C1 segment of cervical spinal cord (tissue), 14 donors: Measurements from ENCODE around the gene PPP1R14C.

ENCODE experiments used
- DNase-seq, 14 donors: peaks; one replicate each; lab custom pipeline; 2025; lab: John Stamatoyannopoulos, UW

Gene PPP1R14C

DNA sequence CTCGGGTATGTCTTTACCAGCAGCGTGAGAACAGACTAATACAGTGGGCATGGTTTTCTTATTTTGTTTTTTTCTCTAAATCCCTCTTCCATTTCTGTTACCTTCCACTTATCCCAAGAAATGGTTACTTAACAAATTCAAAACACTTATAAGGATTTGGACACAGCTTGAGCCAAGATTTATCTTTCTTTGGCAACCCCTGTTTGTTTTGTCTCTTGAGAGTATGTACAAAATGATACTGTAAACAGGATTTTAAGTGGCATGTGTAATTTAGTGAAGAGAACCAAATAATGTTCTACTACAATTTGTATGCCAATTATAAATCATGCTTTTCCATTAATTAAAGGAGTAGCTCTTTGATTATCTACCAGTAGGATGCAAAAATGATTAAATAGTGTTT is 51.4 kb downstream of the PPP1R14C start:
- no peak for DNase-seq

DNA sequence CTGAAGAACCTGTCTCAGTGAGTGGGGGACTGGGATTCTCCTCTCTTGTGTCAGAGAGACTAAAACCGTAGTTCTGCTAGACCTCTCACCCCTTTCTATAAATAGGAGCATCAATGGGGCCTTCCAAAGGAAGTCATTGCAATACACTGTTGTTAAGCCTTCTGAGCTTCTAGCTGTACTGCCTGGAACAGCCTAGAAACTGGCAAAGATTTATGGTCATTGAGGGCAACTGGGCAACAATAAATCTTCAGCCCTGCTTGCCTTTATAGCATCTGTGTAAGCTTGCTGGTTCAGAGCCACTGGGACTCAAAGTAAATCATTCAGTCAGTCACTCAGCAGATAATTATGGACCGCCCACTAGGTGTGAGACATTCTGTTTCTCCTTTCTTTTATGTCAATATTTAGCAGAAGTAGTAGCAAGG is 53.2 kb downstream of the PPP1R14C start:
- DNase-seq = no peak

DNA sequence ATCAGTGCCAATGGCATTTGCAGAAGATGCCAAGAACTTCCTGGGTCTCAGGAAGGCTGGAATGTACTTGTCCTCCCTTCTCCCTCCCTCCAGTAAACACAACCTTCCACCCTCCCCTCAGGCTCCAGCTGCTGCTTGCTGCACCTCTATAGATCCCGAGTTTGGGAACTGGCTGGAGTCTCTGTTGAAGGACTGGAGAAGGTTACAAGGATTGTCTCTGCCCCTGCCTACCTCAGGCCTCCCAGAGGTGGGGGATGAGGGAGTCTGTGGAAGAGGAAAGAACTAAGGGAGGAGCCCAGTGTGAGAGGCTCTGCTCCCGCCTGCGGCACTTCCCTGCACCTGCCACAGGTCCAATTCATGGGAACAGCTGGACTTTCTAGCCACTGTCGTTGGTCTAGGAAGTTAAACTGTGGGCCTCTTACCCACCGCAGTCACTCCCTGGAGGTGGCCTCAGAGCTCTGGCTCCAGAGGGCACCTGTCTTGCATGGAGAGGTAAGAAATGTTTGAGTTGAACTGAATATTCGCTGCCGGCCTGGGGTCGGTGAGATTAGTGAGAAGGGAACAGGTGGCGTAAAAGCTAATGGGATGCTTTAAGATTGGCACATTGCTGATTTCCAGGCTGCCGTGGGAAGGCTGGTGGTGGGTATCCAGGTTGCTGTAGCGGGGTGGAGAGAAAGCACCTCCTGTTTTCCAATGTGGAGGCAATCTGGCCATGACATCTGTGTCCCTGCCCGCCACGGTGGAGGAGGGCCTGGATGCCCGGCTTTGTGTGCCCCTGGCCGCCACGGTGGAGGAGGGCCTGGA is 54.3 kb downstream of the PPP1R14C start:
- peak in 1 of 14 donors; percentile 16 for DNase-seq

DNA sequence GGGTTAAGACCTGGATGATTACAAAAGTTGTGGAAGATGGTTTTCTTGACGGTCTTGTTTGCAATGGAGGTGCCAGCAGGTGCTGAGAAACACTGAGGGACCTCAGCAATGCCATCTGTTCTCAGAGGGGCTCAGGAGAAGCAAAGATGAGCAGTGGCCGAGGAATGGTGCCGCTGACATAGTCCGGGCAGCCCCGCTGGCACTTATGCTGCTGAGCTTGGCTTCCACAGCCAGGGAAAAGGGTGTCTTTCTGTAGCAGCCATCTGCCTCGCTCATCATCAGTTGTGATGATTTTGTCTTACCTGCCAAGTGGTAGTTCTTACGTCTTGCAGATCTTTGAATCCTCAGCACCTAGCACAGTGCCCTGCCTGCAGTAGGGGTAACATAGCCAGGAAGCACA is 55.7 kb downstream of the PPP1R14C start:
- DNase-seq = peak in 2 of 14 donors; percentile 16 to 88

DNA sequence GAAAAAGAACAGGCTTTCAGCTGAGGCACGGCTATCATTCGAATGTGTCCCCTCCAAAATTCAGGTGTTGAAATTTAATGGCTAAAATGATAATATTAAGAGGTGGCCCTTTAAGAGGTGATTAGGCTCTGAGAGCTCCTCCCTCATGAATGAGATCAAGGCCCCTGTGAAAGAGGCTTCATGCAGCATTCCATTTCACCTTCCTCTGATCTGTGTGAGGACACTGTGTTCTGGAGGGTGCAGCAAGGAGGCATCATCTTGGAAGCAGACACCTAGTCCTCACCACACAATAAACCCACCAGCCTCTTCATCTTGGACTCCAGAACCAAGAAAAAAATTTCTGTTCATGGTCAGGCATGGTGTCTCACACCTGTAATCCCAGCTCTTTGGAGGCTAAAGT is 56.4 kb downstream of the PPP1R14C start:
- DNase-seq = no peak

DNA sequence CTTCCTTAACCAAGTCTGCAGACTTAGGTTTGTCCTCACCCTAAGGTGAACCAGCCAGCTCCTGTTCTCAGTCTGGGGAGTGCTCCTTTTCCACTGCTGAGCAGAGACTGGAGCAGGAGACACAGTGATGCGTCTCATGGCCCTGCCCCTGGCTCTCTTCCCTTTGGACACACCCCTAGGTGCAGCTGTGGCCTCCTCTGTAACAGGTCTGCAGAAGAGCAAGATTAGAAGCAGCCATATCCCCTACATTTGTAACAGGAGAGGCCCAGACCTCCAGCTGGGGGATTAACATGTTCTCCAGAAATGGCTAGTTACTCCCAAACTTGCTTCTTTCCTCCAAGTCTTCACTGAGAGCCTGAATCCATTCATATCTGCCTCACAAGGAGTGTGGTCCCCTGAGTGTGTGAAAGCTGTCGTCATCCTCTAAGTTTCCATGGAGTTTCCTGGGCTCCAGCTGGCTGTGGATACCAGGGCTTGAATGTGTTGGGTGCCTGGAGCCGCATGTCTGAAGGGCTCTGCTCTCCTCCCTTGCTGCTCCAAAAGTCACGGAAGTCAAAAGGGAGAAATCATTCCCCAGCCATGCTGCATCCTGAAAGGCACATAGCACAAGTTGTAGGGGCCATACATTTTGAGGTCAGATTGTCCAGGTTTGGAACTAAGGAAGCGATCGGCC is 57.7 kb downstream of the PPP1R14C start:
- DNase-seq = peak in 1 of 14 donors; percentile 6

DNA sequence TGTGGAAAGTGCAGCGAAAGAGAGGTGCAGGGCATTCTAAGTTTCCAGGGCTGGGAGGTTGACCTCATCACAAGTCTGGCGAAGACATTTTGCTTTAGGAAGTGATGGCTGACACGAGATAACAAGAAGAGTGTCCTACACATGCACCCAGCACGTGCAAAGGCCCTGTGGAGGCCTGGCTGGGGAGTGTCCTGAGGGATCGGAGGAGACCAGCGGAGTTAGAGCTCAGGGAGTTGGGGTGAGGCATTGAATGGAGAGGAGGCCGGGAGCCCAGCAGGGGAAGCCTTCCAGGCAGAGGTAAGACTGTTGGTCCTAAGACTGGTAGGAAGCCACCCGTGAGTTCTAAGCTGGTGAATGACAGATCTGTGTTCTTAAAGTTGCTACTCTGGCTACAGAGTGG is 58.4 kb downstream of the PPP1R14C start:
- DNase-seq = no peak

DNA sequence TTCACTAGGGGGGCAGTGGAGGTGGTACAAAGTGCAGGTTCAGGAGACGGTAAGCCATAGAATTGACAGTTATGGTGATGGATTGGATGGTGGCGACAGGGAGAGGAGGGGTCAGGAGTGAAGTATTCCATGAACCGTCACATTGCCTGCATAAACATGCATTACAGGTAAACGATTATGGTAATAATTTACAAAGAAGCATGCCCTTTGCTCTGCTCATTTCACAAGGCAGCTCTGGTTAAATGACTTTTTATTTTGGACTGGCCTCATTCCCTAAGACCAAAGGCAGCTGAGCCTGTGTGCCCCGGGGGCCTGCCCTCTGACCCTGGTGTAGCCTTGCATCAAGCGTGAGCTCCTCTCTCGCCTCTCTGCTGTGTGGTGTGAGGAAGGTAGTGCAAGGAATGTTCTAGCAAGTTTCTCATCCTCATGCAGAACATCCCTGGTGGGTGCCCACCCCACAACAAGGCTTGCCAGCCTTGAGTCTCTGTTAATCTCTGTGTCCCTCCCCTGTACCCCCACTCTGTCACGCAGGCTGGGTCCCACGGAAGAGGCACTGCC is 59.0 kb downstream of the PPP1R14C start:
- DNase-seq = no peak

DNA sequence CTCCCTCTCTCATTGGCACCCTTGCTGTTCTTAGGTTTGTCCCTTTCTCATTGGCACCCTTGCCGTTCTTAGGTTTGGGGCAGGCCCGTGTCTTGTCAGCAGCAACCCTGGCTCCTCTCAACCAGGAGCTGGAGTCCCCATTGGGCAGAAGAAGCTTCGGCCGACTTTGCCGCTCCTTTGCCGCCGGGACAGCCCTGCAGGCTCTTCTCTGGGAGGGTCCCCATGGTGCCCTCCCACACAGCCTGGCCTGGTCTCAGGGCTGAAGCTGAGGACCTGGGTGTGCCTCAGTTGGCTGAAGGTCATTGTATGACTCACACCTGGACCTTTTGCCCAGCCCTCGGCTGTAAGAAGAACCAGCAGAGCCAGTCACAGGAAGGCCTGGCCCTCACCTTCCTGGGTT is 59.6 kb downstream of the PPP1R14C start:
- DNase-seq = no peak

DNA sequence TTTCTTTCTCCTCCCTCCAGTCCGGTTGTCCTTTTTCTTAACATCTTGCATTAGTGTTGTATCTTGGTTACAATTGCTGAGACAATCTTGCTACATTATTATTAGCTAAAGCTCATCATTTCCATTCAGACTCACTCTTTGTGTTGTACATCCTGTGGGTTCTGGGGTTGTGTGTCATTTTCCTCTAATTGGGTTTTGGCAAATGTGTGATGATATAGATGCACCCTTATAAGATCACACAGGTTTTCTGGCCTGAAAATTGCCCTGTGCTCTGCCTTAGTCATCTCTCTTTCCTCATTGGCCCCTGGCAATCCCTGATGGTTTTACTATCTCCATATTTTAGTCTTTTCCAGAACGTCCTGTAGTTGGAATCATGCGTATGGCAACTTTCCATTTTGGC is 60.1 kb downstream of the PPP1R14C start:
- DNase-seq = no peak

DNA sequence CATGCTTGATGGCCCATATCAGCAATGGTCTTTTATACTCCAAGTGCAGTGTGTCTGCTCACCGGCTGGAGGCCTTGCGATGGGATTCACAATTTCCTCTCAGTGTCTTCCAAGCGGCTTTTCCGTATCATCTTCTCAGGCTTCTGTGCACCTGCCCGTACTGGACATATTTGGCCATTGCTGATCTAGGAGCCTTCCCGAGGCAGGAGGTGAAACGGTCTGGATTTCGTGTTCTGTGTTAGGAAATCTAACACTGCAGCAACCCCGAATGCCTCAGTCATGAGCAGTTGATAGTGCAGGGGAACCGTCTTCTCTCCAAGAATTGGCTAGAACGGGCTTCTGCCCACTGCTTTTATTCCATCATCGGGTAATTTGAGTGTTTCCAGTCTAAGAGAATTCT is 60.5 kb downstream of the PPP1R14C start:
- DNase-seq = no peak

DNA sequence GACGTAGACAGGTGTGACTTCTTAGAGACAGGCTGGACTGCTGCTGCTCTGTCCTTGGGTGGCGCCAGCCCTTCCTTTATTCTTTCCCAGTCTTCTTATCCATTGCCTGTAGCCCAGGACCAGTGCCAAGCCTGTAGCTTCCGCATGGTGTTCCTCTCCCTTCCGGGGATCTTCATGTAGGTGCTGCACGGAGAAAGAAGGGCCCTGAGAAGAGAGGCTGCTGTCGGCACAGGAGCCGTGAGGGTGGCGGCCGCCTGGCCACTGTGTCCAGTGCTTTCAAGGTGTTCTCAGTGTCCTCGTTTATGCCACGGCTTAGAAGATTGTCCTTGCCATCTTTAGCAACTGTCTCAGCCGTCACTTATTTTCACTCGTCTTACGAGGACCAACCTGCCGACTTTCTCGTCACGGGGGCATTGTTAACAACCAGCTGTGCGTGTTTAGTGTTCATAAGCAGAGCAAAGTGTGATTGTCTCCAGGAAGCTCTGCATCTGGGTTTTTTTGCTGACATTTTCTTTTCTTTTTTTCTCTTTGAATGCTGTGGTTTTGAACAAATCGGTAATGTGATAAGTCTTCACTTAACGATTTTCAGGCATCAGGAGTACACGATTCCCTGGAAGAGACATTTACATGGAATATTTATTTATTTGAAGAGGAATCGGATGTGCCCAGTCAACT is 61.2 kb downstream of the PPP1R14C start:
- no peak for DNase-seq

DNA sequence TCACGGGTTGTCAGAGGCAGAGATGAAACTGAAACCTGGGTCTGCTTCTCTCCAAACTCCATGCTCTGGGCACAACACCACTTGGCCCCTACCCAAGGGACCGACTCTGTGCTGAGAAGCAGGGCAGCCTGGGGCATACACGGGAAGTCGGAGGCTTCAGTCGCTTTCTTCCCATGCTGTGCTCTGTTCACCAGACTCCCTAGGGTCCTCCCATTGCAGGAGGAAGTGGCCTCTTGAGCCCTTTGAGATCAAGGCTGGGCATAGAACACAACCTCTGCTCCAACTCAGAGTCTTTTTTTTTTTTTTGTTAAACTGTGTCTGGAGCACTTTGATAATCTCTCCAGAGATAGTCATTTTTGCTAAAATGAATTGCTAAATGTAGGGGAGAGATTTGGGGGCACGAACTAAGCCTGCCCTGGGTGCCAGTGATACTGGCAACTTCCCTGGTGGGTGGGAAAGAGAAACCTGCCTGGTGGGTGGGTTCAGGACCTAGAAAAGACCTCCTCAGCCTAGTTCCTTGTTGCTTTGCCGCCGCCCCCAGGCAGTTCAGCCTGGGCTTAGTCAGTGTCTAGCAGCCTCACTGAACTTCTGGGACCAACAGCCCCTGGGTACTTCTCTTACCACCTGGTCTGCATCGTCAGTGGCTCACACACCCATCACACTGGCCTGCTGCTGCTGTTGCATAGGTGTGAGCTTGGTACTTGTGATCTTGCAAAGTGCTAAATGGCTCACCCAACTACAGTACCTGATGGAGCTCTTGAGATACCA is 62.0 kb downstream of the PPP1R14C start:
- peak in 2 of 14 donors; percentile 2 to 7 for DNase-seq

DNA sequence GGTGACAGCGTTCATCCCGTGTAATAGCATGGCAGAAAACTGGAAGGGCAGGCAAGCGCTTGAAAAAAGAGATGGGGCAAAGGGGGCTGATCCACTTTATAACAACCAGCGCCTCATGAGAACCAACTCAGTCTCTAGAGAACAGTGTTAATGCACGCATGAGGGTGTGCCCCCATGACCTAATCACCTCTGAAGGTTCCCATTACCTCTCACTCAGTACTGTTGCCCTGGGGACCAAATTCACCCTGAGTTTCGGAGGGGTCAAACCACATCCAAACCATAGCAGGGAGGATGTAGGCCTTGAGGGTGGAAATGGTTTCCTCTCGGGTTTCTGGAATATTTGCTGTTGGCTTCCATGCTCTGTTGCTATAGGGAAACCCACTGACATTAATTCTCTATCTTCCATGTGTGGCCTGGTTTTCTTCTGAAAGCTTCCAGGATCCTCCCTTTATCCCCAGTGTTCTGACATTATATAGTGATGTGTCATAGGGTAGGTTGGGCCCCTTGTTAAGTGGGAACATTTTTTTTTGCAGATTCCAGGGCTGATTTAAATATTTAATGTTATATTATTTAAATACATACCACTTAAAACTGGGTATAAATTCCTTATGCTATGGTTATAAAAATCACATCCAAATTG is 65.2 kb downstream of the PPP1R14C start:
- DNase-seq = no peak

DNA sequence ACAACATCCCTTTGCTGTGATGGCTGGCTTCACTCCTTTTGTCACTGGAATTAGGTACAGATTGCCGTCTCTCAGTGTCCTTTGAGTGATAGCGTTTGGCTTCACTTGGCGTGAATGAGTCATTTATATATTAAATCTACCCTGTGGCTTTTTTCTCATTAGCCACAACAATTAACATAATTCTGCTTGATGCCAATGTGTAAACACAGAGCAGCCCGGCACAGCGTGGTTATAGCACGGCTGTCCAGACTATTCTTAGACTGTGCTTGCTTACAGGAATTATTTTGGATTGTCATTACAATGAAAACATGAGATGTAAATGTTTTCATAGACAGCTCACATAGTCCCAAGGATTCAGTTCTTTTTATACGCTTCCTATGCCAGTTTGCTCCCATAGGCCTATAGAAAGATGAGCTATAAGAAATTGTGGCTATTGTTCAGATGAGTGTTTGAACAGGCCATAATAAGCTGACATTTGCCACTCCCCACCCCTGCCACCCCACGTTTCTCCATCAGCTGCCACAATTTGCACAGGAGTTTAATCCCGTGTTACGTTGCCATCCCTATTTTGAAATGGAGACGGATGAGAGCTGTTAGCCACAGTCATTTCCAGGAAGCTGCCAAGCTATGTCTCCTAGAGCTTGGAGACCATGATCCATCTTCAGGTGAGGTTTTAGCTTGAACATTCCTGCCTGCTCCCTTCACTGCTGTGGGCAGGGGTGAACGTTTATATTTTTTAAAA is 65.9 kb downstream of the PPP1R14C start:
- DNase-seq = peak in 1 of 14 donors; percentile 73

DNA sequence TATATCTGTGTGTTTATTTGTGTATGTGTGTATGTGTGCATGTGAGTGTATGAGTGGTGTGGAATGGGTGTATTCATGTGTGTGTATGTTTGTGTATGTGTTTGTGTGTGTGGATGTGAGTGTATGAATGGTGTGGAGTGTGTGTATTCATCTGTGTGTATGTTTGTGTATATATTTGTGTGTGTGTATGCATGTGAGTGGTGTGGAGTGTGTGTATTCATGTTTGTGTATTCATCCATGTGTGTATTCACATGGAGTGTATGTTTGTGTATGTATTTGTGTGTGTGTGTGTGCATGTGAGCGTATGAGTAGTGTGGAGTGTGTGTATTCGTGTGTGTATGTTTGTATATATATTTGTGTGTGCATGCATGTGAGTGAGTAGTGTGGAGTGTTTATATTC is 66.6 kb downstream of the PPP1R14C start:
- no peak for DNase-seq

DNA sequence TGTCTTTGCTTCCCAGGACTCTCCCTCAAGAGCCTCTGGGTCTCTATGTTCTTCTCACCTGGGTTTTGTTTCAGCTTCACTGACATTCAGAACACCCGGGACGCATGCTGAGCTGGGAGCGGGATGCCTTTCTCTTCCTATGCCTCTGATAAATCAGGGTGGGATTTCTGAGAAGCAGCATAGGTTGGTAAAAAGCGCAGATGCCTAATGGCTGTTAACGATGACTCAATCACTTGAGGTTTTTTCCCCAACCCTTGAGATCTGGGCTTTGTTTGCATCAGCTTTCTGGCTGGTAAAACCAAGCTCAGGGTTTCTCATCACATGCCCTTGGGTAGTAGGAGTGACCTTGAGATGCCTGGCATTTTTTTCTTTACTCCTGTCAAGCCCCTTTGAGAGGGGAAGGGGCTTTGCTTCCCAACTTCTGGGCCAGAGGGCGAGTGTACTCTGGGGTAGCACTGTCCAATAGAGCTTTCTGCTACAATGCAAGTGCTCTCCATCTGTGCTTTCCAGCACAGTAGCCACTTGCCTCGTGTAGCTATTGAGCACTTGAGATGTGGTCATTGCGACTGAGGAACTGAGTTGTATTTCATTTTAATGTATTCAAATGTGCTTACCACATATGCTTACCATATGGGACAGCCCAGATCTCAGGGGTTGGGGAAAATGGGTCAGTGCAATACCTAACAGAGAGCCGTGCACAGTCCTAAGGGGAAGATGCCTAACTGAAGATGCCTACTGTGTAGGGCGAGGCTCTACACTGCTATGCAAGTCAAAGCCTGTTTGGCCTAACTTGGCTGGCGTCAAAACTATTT is 69.1 kb downstream of the PPP1R14C start:
- no peak for DNase-seq

DNA sequence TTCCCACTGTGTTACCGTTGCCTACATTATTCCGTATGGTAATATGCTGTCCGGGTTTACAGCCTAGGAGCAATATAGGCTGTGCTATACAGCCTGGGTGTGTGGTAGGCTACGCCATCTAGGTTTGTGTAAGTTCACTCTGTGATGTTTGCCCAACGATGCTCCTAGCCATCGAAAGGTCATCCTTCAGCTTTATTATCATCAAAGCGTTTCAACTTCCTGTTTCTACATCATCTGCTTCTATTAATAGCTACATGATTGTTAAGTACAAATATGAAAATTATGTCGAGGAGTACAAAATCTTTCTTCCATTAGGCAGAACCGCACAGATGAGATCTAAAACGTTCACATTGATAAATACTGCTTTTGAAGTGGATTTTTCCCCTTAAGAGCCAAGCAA is 69.9 kb downstream of the PPP1R14C start:
- DNase-seq = no peak

DNA sequence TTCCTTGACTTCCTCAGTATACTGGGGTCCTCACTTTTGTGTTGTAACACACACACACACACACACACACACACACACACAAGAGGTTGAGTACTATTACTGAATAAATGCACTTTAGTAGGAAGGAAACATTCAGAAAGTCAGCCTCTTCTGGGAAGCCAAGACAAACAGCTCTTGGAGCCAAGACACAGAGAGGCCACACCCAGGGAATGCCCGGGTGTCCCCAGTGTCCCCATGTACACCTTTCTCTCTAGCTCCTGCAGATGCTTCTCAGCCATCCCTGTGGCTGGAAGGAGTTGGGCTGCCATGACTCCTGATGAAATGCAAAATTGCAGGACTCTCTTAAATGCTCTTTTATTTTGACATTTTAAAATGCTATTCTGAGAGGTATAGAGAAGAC is 70.5 kb downstream of the PPP1R14C start:
- DNase-seq = no peak
